CD1c-positive myeloid dendritic cell (primary cell): ENCODE data around the gene DMD.
"Not testable (repeated sequence)": the region's sequence is repeated elsewhere in the genome, so short reads cannot be mapped to it uniquely, and the experiment has no call there.

ENCODE experiments used
- DNase-seq: peaks from one replicate; pipeline ENCODE4 v3.0.0-alpha.2; 2016; ENCODE audit errors: extremely low spot score

Gene DMD

GRCh38 chrX:32644476-32645245 lies 566.7 kb downstream of the DMD start:
- no peak for DNase-seq

- no peak for DNase-seq
These were observed 569.1 kb downstream of the DMD start for GRCh38 chrX:32642283-32642682.

- no peak for DNase-seq
These were observed 593.2 kb downstream of the DMD start for GRCh38 chrX:32618154-32618553.

- DNase-seq, result no peak
These were observed 596.6 kb downstream of the DMD start for GRCh38 chrX:32614707-32615106.

- DNase-seq, result no peak
These were observed 612.2 kb downstream of the DMD start for GRCh38 chrX:32599156-32599555.

GRCh38 chrX:32598707-32599106 lies 612.6 kb downstream of the DMD start:
- DNase-seq, result no peak

- no peak for DNase-seq
These were observed 613.6 kb downstream of the DMD start for GRCh38 chrX:32597777-32598176.

GRCh38 chrX:32592786-32593185 lies 618.6 kb downstream of the DMD start:
- no peak for DNase-seq

- DNase-seq, result no peak
These were observed 619.8 kb downstream of the DMD start for GRCh38 chrX:32591589-32591988.

- DNase-seq, result no peak
These were observed 628.6 kb downstream of the DMD start for GRCh38 chrX:32582729-32583128.

GRCh38 chrX:32576885-32577284 lies 634.5 kb downstream of the DMD start:
- no peak for DNase-seq

GRCh38 chrX:32572644-32573043 lies 638.7 kb downstream of the DMD start:
- no peak for DNase-seq

GRCh38 chrX:32571579-32571978 lies 639.8 kb downstream of the DMD start:
- no peak for DNase-seq

- no peak for DNase-seq
These were observed 649.1 kb downstream of the DMD start for GRCh38 chrX:32562261-32562660.

GRCh38 chrX:32545101-32545500 lies 666.2 kb downstream of the DMD start:
- no peak for DNase-seq

GRCh38 chrX:32538554-32538953 lies 672.8 kb downstream of the DMD start:
- no peak for DNase-seq

GRCh38 chrX:32533848-32534247 lies 677.5 kb downstream of the DMD start:
- DNase-seq, result no peak

GRCh38 chrX:32532262-32532661 lies 679.1 kb downstream of the DMD start:
- no peak for DNase-seq

GRCh38 chrX:32530802-32531403 lies 680.4 kb downstream of the DMD start:
- peak; percentile 2 for DNase-seq

- not testable (repeated sequence) for DNase-seq
These were observed 682.9 kb downstream of the DMD start for GRCh38 chrX:32528451-32528850.

- no peak for DNase-seq
These were observed 686.1 kb downstream of the DMD start for GRCh38 chrX:32525234-32525633.

- no peak for DNase-seq
These were observed 687.0 kb downstream of the DMD start for GRCh38 chrX:32524385-32524784.

GRCh38 chrX:32520789-32521188 lies 690.6 kb downstream of the DMD start:
- no peak for DNase-seq

- DNase-seq, result no peak
These were observed 696.4 kb downstream of the DMD start for GRCh38 chrX:32514986-32515385.
